ENCODE results near the gene GPR143.

GRCh38 chrX:9781941-9782340, 16.3 kb upstream of the GPR143 start:
- TF ChIP-seq CTCF (IDR thresholded peaks at IDR 0.05; ENCODE audit: low read depth, low read length) (no peak), POLR2A (IDR thresholded peaks at IDR 0.05; ENCODE audit: extremely low read depth, insufficient read length) (no peak), MYC (IDR thresholded peaks at IDR 0.05; ENCODE audit: low read depth, low read length) (no peak)

Measured in NB4 (cell line).